CD4-positive, alpha-beta T cell (primary cell): ENCODE results near the gene STK32B. TPM values are rescaled to one million over a fixed set of nuclear protein-coding genes. Genes with fewer than 3 reads are reported as not detected.
A peak's percentile ranks its signal among the peaks of the same experiment; 100 is the strongest.

Experiments used
- ATAC-seq: fragments of 200-7000 bp; cut with Tn5 transposase; one replicate; pipeline ENCODE4 v1.10.0; 2022; ENCODE audit warnings: mild to moderate bottlenecking; ENCODE audit not compliant: poor library complexity
- CTCF ChIA-PET: fragments of 350-600 bp; sonication (Branson Sonifier 250); formaldehyde crosslinking; loops from one replicate; lab custom pipeline; 2021; ENCODE audit warnings: antibody characterized with exemption, inconsistent platforms; lab: Charles Lee
- POLR2A ChIA-PET: fragments of 350-600 bp; sonication (Branson Sonifier 250); formaldehyde crosslinking; loops from one replicate; lab custom pipeline; 2021; ENCODE audit warnings: antibody characterized with exemption, inconsistent platforms; lab: Charles Lee
- DNase-seq, 14 experiments: peaks; one replicate each; pipeline ENCODE4 v3.0.0-alpha.2; 2013 to 2020; ENCODE audit warnings: mixed read lengths in 2 of 14
- H3K27ac ChIP-seq, 2 donors: one replicate each; pipeline versions ENCODE4 v1.5.1 to v1.7.0; 2013; ENCODE audit warnings: low read length in 2 of 2, low read depth in 1 of 2, mild to moderate bottlenecking in 1 of 2
- H3K27me3 ChIP-seq, 2 experiments: 1 replicate in 1 of 2; 2 replicates in 1 of 2; pipeline versions ENCODE4 v1.6.1 to v1.7.0; 2013; ENCODE audit warnings: low read length in 2 of 2, control low read depth in 1 of 2, mild to moderate bottlenecking in 1 of 2, moderate library complexity in 1 of 2; ENCODE audit not compliant: insufficient read depth in 2 of 2, control insufficient read depth in 1 of 2
- H3K36me3 ChIP-seq: one replicate; pipeline ENCODE4 v1.6.1; 2013; ENCODE audit warnings: low read length, control low read depth; ENCODE audit not compliant: insufficient read depth
- H3K4me1 ChIP-seq: one replicate; pipeline ENCODE4 v1.6.1; 2013; ENCODE audit warnings: low read length, control low read depth; ENCODE audit not compliant: insufficient read depth
- H3K4me3 ChIP-seq: one replicate; pipeline ENCODE4 v1.5.1; 2013; ENCODE audit warnings: mild to moderate bottlenecking, low read length, moderate library complexity
- H3K9me3 ChIP-seq, 2 experiments: 1 replicate in 1 of 2; 2 replicates in 1 of 2; pipeline versions ENCODE4 v1.6.1 to v1.7.0; 2013; ENCODE audit warnings: low read length in 2 of 2, mild to moderate bottlenecking in 2 of 2, control low read depth in 1 of 2, moderate library complexity in 1 of 2; ENCODE audit not compliant: control insufficient read depth in 1 of 2, insufficient read depth in 1 of 2
- H3K27ac Mint-ChIP-seq: one replicate; pipeline ENCODE4 v1.8.0; 2020; ENCODE audit warnings: mixed read lengths
- H3K27me3 Mint-ChIP-seq: one replicate; pipeline ENCODE4 v1.8.0; 2021; ENCODE audit warnings: mixed read lengths
- H3K36me3 Mint-ChIP-seq: one replicate; pipeline ENCODE4 v1.8.0; 2021; ENCODE audit warnings: low read depth, mixed read lengths
- H3K4me1 Mint-ChIP-seq: one replicate; pipeline ENCODE4 v1.8.0; 2021; ENCODE audit warnings: low read depth, mixed read lengths
- H3K4me3 Mint-ChIP-seq: one replicate; pipeline ENCODE4 v1.8.0; 2020; ENCODE audit warnings: mild to moderate bottlenecking, mixed read lengths
- H3K9me3 Mint-ChIP-seq: one replicate; pipeline ENCODE4 v1.8.0; 2020; ENCODE audit warnings: mixed read lengths
- CTCF ChIP-seq: fragments of 200-600 bp; IDR thresholded peaks from one replicate; pipeline ENCODE4 v1.8.0; 2022; ENCODE audit warnings: antibody characterized with exemption, mild to moderate bottlenecking
- intact Hi-C, 2 experiments: fragments of 100-400 bp; cut with DNase I in 1 of 2; cut with micrococcal nuclease in 1 of 2; formaldehyde crosslinking; loops; one replicate each; pipeline versions ENCODE4 v1.15.1 to v1.9.0; 2023 to 2025; cut with DNase I, micrococcal nuclease
- total RNA-seq, 174 experiments: library from RNA in 2 of 174; stranded (reverse) in 2 of 174; gene quantifications; one replicate each; pipeline ENCODE4 v1.2.3 and lab custom pipeline; 2021 to 2026

The STK32B gene
- total RNA-seq, 2 experiments from 2014 or later = not detected

- intact Hi-C loops = no loop called here
- no peak overlapping the region for H3K4me3 Mint-ChIP-seq
- POLR2A ChIA-PET = no interaction called here
- CTCF ChIA-PET = no interaction called here
- H3K27me3 Mint-ChIP-seq = peaks cover 5% of the 10 kb centered on the region
- no peak overlapping the region for H3K27ac Mint-ChIP-seq
- peaks cover 11% of the 10 kb centered on the region for H3K4me1 Mint-ChIP-seq
- no peaks in the 10 kb centered on the region for H3K9me3 Mint-ChIP-seq
- no peak for ATAC-seq
- Histone ChIP-seq H3K27me3 (no peaks in the 10 kb centered on the region), H3K27ac (no peak overlapping the region), H3K4me1 (no peaks in the 10 kb centered on the region), H3K36me3 (no peaks in the 10 kb centered on the region), H3K9me3 (no peaks in the 10 kb centered on the region), H3K4me3 (no peak overlapping the region)
- peak in 2 of 14 experiments; percentile 41 to 53 for DNase-seq
- TF ChIP-seq CTCF = no peak
- no peaks in the 10 kb centered on the region for H3K36me3 Mint-ChIP-seq
These were observed 13.4 kb upstream of the STK32B start for GRCh38 chr4:5037553-5038551.

- Histone ChIP-seq H3K36me3 (no peaks in the 10 kb centered on the region), H3K4me1 (no peaks in the 10 kb centered on the region), H3K27ac (no peak overlapping the region)
These were observed 11.5 kb upstream of the STK32B start for GRCh38 chr4:5039800-5040199.

More at GRCh38 chr4:5039800-5040199, 11.5 kb upstream of the STK32B start:
- H3K27me3 Mint-ChIP-seq = peaks cover 23% of the 10 kb centered on the region
- no peaks in the 10 kb centered on the region for H3K9me3 Mint-ChIP-seq
- DNase-seq = no peak
- H3K4me3 Mint-ChIP-seq = no peak overlapping the region
- no peak for ATAC-seq
- no peak for TF ChIP-seq CTCF
- no peak overlapping the region for H3K27ac Mint-ChIP-seq
- no peaks in the 10 kb centered on the region for H3K4me1 Mint-ChIP-seq
- ChIA-PET POLR2A (no interaction called here), CTCF (no interaction called here)
- intact Hi-C loops = no loop called here
- Histone ChIP-seq H3K9me3 (no peaks in the 10 kb centered on the region), H3K27me3 (peaks cover 0 to under 1% of the 10 kb centered on the region in 2 experiments), H3K4me3 (no peak overlapping the region)
- no peaks in the 10 kb centered on the region for H3K36me3 Mint-ChIP-seq
